HepG2 (cell line): ENCODE data around the gene NDOR1. TPM values are rescaled to one million over a fixed set of nuclear protein-coding genes. Genes with fewer than 3 reads are reported as not detected.

Source experiments
- ATAC-seq: fragments of 200-7000 bp; cut with Tn5 transposase; 3 replicates; pipeline ENCODE4 v1.9.1; 2020; ENCODE audit warnings: mild to moderate bottlenecking, moderate library complexity
- BruUV-seq: library from RNA; stranded (reverse); fragments of 400-500 nt; replicated peaks from 2 replicates; lab custom pipeline; 2021; lab: Mats Ljungman, UMichigan
- CTCF ChIA-PET: fragments of 300-600 bp; formaldehyde crosslinking; extraction: SDS; loops from one replicate; lab custom pipeline; 2021; ENCODE audit warnings: low total read pairs, inconsistent platforms, low intra/inter-chr PET ratio; lab: Yijun Ruan, JAX
- POLR2A ChIA-PET: fragments of 350-600 bp; sonication (Branson Sonifier 250); formaldehyde crosslinking; loops from one replicate; lab custom pipeline; 2020; ENCODE audit warnings: antibody characterized with exemption, inconsistent platforms; lab: Yijun Ruan, JAX
- DNase-seq: peaks from one replicate; pipeline ENCODE4 v3.0.0-alpha.2; 2015; ENCODE audit warnings: low spot score
- FAIRE-seq: peaks from 3 replicates; lab custom pipeline; 2011; peaks lifted over from hg19 to GRCh38; lab: Jason Lieb, UNC
- H2AFZ ChIP-seq: one replicate; pipeline ENCODE4 v1.6.1; 2011; ENCODE audit warnings: low read length, inconsistent platforms
- H3K27ac ChIP-seq: fragments of 300-600 bp; 3 replicates; pipeline ENCODE4 v1.8.0; 2011; ENCODE audit warnings: mixed run types, mild to moderate bottlenecking, mixed read lengths, low read length, inconsistent platforms; ENCODE audit not compliant: insufficient read depth; ENCODE audit errors: extremely low read length
- H3K27me3 ChIP-seq, 2 experiments: fragments of 200-600 bp in 1 of 2; 2 replicates in 1 of 2; 3 replicates in 1 of 2; pipeline versions ENCODE4 v1.6.0 to v1.8.0; 2011; ENCODE audit warnings: low read length in 2 of 2, mild to moderate bottlenecking in 2 of 2, moderate library complexity in 2 of 2, inconsistent platforms in 1 of 2; ENCODE audit not compliant: insufficient read depth in 2 of 2, control insufficient read depth in 1 of 2
- H3K36me3 ChIP-seq, 2 experiments: fragments of 200-600 bp in 1 of 2; replicated peaks in 1 of 2; 2 replicates in 1 of 2; 3 replicates in 1 of 2; pipeline versions ENCODE4 v1.5.1 to v1.8.0; 2011; ENCODE audit warnings: low read length in 2 of 2, inconsistent platforms in 1 of 2; ENCODE audit not compliant: insufficient read depth in 2 of 2, control insufficient read depth in 1 of 2
- H3K4me1 ChIP-seq: 2 replicates; pipeline ENCODE4 v1.5.1; 2012; ENCODE audit warnings: low read length, inconsistent platforms; ENCODE audit not compliant: insufficient read depth
- H3K4me2 ChIP-seq: 2 replicates; pipeline ENCODE4 v1.6.0; 2011; ENCODE audit warnings: low read depth, low read length, inconsistent platforms
- H3K4me3 ChIP-seq, 3 experiments: fragments of 200-600 bp in 1 of 3; sonication (generic), shearing (Covaris generic) in 1 of 3; replicated peaks in 1 of 3; 2 replicates each; pipeline ENCODE4 v1.5.1; 2011 to 2016; ENCODE audit warnings: low read length in 3 of 3, inconsistent platforms in 2 of 3, low read depth in 2 of 3, mild to moderate bottlenecking in 2 of 3, control low read depth in 1 of 3, mixed read lengths in 1 of 3; ENCODE audit not compliant: insufficient read depth in 1 of 3
- H3K79me2 ChIP-seq: one replicate; pipeline ENCODE4 v1.6.1; 2011; ENCODE audit warnings: low read length, inconsistent platforms; ENCODE audit not compliant: insufficient read depth
- H3K9ac ChIP-seq: 2 replicates; pipeline ENCODE4 v1.6.0; 2011; ENCODE audit warnings: mild to moderate bottlenecking, low read depth, low read length, inconsistent platforms; ENCODE audit not compliant: insufficient read depth
- H3K9me3 ChIP-seq: 2 replicates; pipeline ENCODE4 v1.5.1; 2012; ENCODE audit warnings: mild to moderate bottlenecking, low read length
- H4K20me1 ChIP-seq: 2 replicates; pipeline ENCODE4 v1.6.0; 2011; ENCODE audit warnings: inconsistent platforms, mild to moderate bottlenecking, low read length, moderate library complexity; ENCODE audit not compliant: insufficient read depth
- AGO2 ChIP-seq: fragments of 200-400 bp; formaldehyde crosslinking; optimal IDR thresholded peaks from 2 replicates; pipeline ENCODE3; 2017; ENCODE audit warnings: mild to moderate bottlenecking, low read depth, low read length, moderate library complexity
- CSRNP2 ChIP-seq: sonication (generic); formaldehyde crosslinking; conservative IDR thresholded peaks from 2 replicates; pipeline ENCODE4 v1.8.0; 2022; ENCODE audit warnings: low read depth, missing genetic modification reagents
- CTCF ChIP-seq: sonication (generic); formaldehyde crosslinking; IDR thresholded peaks from 2 replicates; pipeline ENCODE4 v1.5.0; 2020; ENCODE audit warnings: mild to moderate bottlenecking, missing genetic modification reagents, moderate library complexity
- HNRNPL ChIP-seq: fragments of 200-400 bp; formaldehyde crosslinking; IDR thresholded peaks from 2 replicates; pipeline ENCODE4 v1.6.1; 2017; ENCODE audit warnings: mild to moderate bottlenecking, low read depth, low read length
- SIX4 ChIP-seq: sonication (generic); formaldehyde crosslinking; IDR thresholded peaks from 2 replicates; pipeline ENCODE4 v1.4.0; 2020; ENCODE audit warnings: missing genetic modification reagents
- TBX2 ChIP-seq: sonication (generic); formaldehyde crosslinking; IDR thresholded peaks from 2 replicates; pipeline ENCODE4 v1.5.0; 2020; ENCODE audit warnings: missing genetic modification reagents, mild to moderate bottlenecking, borderline replicate concordance
- ZBTB33 ChIP-seq: sonication (generic); formaldehyde crosslinking; IDR thresholded peaks from 2 replicates; pipeline ENCODE4 v1.4.0; 2020; ENCODE audit warnings: missing genetic modification reagents
- ZNF256 ChIP-seq: sonication (generic); formaldehyde crosslinking; conservative IDR thresholded peaks from 2 replicates; pipeline ENCODE4 v1.4.0; 2020; ENCODE audit warnings: missing genetic modification reagents
- ZNF274 ChIP-seq: sonication (generic); formaldehyde crosslinking; IDR thresholded peaks from 2 replicates; pipeline ENCODE4 v1.5.1; 2020; ENCODE audit warnings: mild to moderate bottlenecking, missing genetic modification reagents
- ZNF337 ChIP-seq: sonication (generic); formaldehyde crosslinking; IDR thresholded peaks from 2 replicates; pipeline ENCODE4 v1.5.1; 2020; ENCODE audit warnings: missing genetic modification reagents, low read depth, mild to moderate bottlenecking, borderline replicate concordance
- ZNF558 ChIP-seq: sonication (generic); formaldehyde crosslinking; IDR thresholded peaks from 2 replicates; pipeline ENCODE4 v1.9.0; 2022; ENCODE audit warnings: mild to moderate bottlenecking, missing genetic modification reagents, borderline replicate concordance
- ZNF776 ChIP-seq: sonication (generic); formaldehyde crosslinking; IDR thresholded peaks from 2 replicates; pipeline ENCODE4 v1.4.0; 2020; ENCODE audit warnings: mild to moderate bottlenecking, missing genetic modification reagents
- ZNF83 ChIP-seq: sonication (generic); formaldehyde crosslinking; IDR thresholded peaks from 2 replicates; pipeline ENCODE4 v1.4.0; 2020; ENCODE audit warnings: missing genetic modification reagents, mild to moderate bottlenecking, borderline replicate concordance
- WGBS: methylation state at CpG from one replicate; pipeline ENCODE4 v1.1.6; 2017; ENCODE audit warnings: low lambda C conversion rate; 5-methylcytosine and 5-hydroxymethylcytosine counted together
- in situ Hi-C: cut with HindIII; loops from 2 replicates; pipeline ENCODE4 v1.10.0; 2017; ENCODE audit warnings: low pct_unique_long_range_greater_than_20kb; ENCODE audit not compliant: extremely low pct_ligation_motif_present
- intact Hi-C: fragments of 100-400 bp; cut with micrococcal nuclease; formaldehyde crosslinking; loops from one replicate; pipeline ENCODE4 v1.10.0; 2022; ENCODE audit not compliant: unreplicated experiment
- polyA plus RNA-seq, 8 experiments: library from polyadenylated mRNA; depleted of rRNA in 3 of 8; stranded (reverse) in 7 of 8; unstranded in 1 of 8; fragments of >200 nt; fragmentation: Illumina TruSeq in 4 of 8; extraction: Trizol in 4 of 8; gene quantifications; 2 replicates each; pipeline versions ENCODE4 v1.2.1 to v1.2.3, GENCODE V29; 2011 to 2016; ENCODE audit warnings: low read depth in 4 of 8, missing spikeins in 1 of 8, mixed read lengths in 1 of 8; ENCODE audit not compliant: insufficient read depth in 1 of 8
- total RNA-seq, 5 experiments: library from RNA; depleted of rRNA; stranded (reverse); fragments of >200 nt; fragmentation: Illumina TruSeq; extraction: Trizol; gene quantifications; 2 replicates each; pipeline ENCODE4 v1.2.3, GENCODE V29; 2016; ENCODE audit warnings: low read depth in 1 of 5

Gene NDOR1
- total and polyA plus RNA-seq, 2 of the 13 experiments (the other 11 are each of a cell fraction or from before 2014, with no cell fraction given) = 3.6 to 8.7 TPM

GRCh38 chr9:137212520-137212919 is 7.0 kb downstream of the NDOR1 start:
- Histone ChIP-seq H2AFZ (no peak overlapping the region), H3K36me3 (no peaks in the 10 kb centered on the region; a peak in 1 of 5 replicates), H3K9me3 (no peaks in the 10 kb centered on the region), H3K27me3 (no peaks in the 10 kb centered on the region), H3K4me1 (peaks cover 7% of the 10 kb centered on the region; the same call in 1 of the 2 replicates), H3K9ac (no peak overlapping the region), H4K20me1 (no peaks in the 10 kb centered on the region), H3K27ac (no peak overlapping the region), H3K4me2 (no peak overlapping the region), H3K4me3 (no peak overlapping the region), H3K79me2 (no peaks in the 10 kb centered on the region)
- in situ Hi-C loops (no loop called here), intact Hi-C loops (no loop called here)
- TF ChIP-seq TBX2 (CRISPR knock-in tag) (no peak), HNRNPL (0 out of 2 replicates have a peak, but pooled peaks have one; percentile 74), ZNF256 (no peak), ZNF776 (CRISPR knock-in tag) (no peak), AGO2 (peak; percentile 0), CTCF (CRISPR knock-in tag) (peak; percentile 22; the same call in 1 of the 2 replicates), ZNF83 (CRISPR knock-in tag) (no peak), CSRNP2 (CRISPR knock-in tag) (no peak), ZNF558 (CRISPR knock-in tag) (no peak), SIX4 (CRISPR knock-in tag) (no peak), ZNF274 (CRISPR knock-in tag) (no peak), ZBTB33 (CRISPR knock-in tag) (no peak), ZNF337 (CRISPR knock-in tag) (no peak)
- no TSS peak for BruUV-seq
- no peak for DNase-seq
- no peak for ATAC-seq
- ChIA-PET CTCF (no interaction called here), POLR2A (no interaction called here)
- FAIRE-seq = no peak
- WGBS = 92% methylated on average over 12 of the region's 21 CpGs
